HepG2 (cell line): ENCODE data around the gene RABL6. TPM values are rescaled to one million over a fixed set of nuclear protein-coding genes. Genes with fewer than 3 reads are reported as not detected.

ENCODE experiments used
- ARID2 ChIP-seq: sonication (generic); formaldehyde crosslinking; IDR thresholded peaks from 2 replicates; pipeline ENCODE4 v1.8.1; 2022; ENCODE audit warnings: mild to moderate bottlenecking, missing genetic modification reagents, borderline replicate concordance
- BCL6 ChIP-seq: IDR thresholded peaks from 2 replicates; pipeline ENCODE4 v1.6.1; 2016; ENCODE audit warnings: missing genetic modification reagents, missing compliant biosample characterization
- CREM ChIP-seq, 2 experiments: sonication (generic) in 1 of 2; formaldehyde crosslinking in 1 of 2; IDR thresholded peaks; 2 replicates each; pipeline versions ENCODE4 v1.4.0 to v1.6.1; 2016 to 2020; ENCODE audit warnings: antibody characterized with exemption in 1 of 2, mild to moderate bottlenecking in 1 of 2, missing genetic modification reagents in 1 of 2
- FOXO1 ChIP-seq: sonication (generic); formaldehyde crosslinking; IDR thresholded peaks from 2 replicates; pipeline ENCODE4 v1.4.0; 2020; ENCODE audit warnings: missing genetic modification reagents
- FUBP1 ChIP-seq: sonication (generic); formaldehyde crosslinking; IDR thresholded peaks from 2 replicates; pipeline ENCODE4 v1.5.1; 2020; ENCODE audit warnings: missing genetic modification reagents, mild to moderate bottlenecking, borderline replicate concordance
- GATA4 ChIP-seq: sonication (generic); IDR thresholded peaks from 2 replicates; pipeline ENCODE4 v1.6.1; 2016; ENCODE audit warnings: antibody characterized with exemption, low read depth, borderline replicate concordance
- HNRNPLL ChIP-seq: fragments of 200-400 bp; formaldehyde crosslinking; IDR thresholded peaks from 2 replicates; pipeline ENCODE4 v1.6.1; 2017; ENCODE audit warnings: mild to moderate bottlenecking, low read depth, low read length; ENCODE audit not compliant: poor library complexity, severe bottlenecking
- JARID2 ChIP-seq: sonication (generic); formaldehyde crosslinking; IDR thresholded peaks from 2 replicates; pipeline ENCODE4 v1.8.1; 2023; ENCODE audit warnings: missing genetic modification reagents, inconsistent platforms; ENCODE audit not compliant: insufficient replicate concordance
- NFKBIZ ChIP-seq: IDR thresholded peaks from 2 replicates; pipeline ENCODE4 v1.6.1; 2018; ENCODE audit warnings: missing genetic modification reagents, missing compliant biosample characterization
- POGZ ChIP-seq: sonication (generic); formaldehyde crosslinking; IDR thresholded peaks from 2 replicates; pipeline ENCODE4 v1.4.0; 2020; ENCODE audit warnings: mild to moderate bottlenecking, missing genetic modification reagents
- SPEN ChIP-seq: sonication (generic); formaldehyde crosslinking; IDR thresholded peaks from 2 replicates; pipeline ENCODE4 v1.5.1; 2020; ENCODE audit warnings: low read depth, mild to moderate bottlenecking, missing genetic modification reagents
- TARDBP ChIP-seq: sonication (generic); formaldehyde crosslinking; IDR thresholded peaks from 2 replicates; pipeline ENCODE4 v1.8.0; 2022; ENCODE audit warnings: mild to moderate bottlenecking, missing genetic modification reagents
- ZBTB3 ChIP-seq: sonication (generic); formaldehyde crosslinking; IDR thresholded peaks from 2 replicates; pipeline ENCODE4 v1.4.0; 2020; ENCODE audit warnings: low read depth, mild to moderate bottlenecking, moderate library complexity, missing genetic modification reagents, borderline replicate concordance
- ZNF329 ChIP-seq: sonication (generic); formaldehyde crosslinking; IDR thresholded peaks from 2 replicates; pipeline ENCODE4 v1.9.0; 2021; ENCODE audit warnings: low read depth, mild to moderate bottlenecking, missing genetic modification reagents
- ZNF713 ChIP-seq: sonication (generic); formaldehyde crosslinking; IDR thresholded peaks from 2 replicates; pipeline ENCODE4 v1.4.0; 2020; ENCODE audit warnings: mild to moderate bottlenecking, missing genetic modification reagents
- polyA plus RNA-seq, 8 experiments: library from polyadenylated mRNA; depleted of rRNA in 3 of 8; stranded (reverse) in 7 of 8; unstranded in 1 of 8; fragments of >200 nt; fragmentation: Illumina TruSeq in 4 of 8; extraction: Trizol in 4 of 8; gene quantifications; 2 replicates each; pipeline versions ENCODE4 v1.2.1 to v1.2.3, GENCODE V29; 2011 to 2016; ENCODE audit warnings: low read depth in 4 of 8, missing spikeins in 1 of 8, mixed read lengths in 1 of 8; ENCODE audit not compliant: insufficient read depth in 1 of 8
- total RNA-seq, 5 experiments: library from RNA; depleted of rRNA; stranded (reverse); fragments of >200 nt; fragmentation: Illumina TruSeq; extraction: Trizol; gene quantifications; 2 replicates each; pipeline ENCODE4 v1.2.3, GENCODE V29; 2016; ENCODE audit warnings: low read depth in 1 of 5
- TF ChIP-seq, protein P1 (sequence below): IDR thresholded peaks from 2 replicates; pipeline ENCODE4 v1.6.1; 2016
- TF ChIP-seq, protein P2 (sequence below): IDR thresholded peaks from 2 replicates; pipeline ENCODE4 v1.4.0; 2020; ENCODE audit warnings: mild to moderate bottlenecking, missing genetic modification reagents
- TF ChIP-seq, protein P3 (sequence below): sonication (generic); formaldehyde crosslinking; IDR thresholded peaks from 2 replicates; pipeline ENCODE4 v1.5.1; 2020; ENCODE audit warnings: missing genetic modification reagents, mild to moderate bottlenecking, borderline replicate concordance

Gene RABL6
- total and polyA plus RNA-seq, 2 of the 13 experiments (the other 11 are each of a cell fraction or from before 2014, with no cell fraction given), result 81.5 to 125 TPM

DNA sequence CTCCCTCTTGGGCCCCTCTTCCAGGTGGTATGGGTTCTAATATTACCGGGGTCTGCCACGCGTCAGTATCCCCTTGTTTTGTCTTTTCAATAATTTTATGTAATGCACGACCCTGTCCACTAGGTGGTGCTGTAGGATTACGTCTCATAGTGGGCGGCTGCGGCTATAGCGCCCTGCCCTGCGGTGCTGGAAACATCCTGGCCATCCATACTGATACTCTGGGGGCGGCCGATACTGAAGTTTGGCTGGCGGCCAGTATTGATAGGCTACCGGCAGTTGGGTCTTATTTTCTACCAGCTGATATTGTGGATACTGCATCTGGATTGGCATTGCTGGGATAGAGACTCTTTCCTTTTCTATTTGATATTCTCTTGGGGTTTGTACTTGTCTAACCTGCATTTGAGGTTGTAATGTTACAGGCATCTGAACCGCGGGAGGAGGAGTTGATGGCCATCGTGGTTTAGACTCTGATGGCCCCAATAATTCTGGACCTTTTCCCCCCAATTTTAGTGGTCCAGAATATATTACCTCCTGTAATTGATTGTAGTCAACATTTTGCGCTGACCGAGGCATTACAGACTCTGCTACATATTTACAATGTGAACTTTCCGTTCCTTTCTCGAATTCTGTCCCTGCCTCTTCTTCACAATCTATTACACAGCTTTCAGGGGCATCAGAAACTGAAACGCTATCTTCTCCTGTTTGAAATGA is 19.9 kb upstream of the RABL6 start (continued):
- no peak for TF ChIP-seq FUBP1 (CRISPR knock-in tag)
- TF ChIP-seq, protein P1, sequence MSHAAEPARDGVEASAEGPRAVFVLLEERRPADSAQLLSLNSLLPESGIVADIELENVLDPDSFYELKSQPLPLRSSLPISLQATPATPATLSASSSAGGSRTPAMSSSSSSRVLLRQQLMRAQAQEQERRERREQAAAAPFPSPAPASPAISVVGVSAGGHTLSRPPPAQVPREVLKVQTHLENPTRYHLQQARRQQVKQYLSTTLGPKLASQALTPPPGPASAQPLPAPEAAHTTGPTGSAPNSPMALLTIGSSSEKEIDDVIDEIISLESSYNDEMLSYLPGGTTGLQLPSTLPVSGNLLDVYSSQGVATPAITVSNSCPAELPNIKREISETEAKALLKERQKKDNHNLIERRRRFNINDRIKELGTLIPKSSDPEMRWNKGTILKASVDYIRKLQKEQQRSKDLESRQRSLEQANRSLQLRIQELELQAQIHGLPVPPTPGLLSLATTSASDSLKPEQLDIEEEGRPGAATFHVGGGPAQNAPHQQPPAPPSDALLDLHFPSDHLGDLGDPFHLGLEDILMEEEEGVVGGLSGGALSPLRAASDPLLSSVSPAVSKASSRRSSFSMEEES (CRISPR knock-in tag), result no peak
- TF ChIP-seq, protein P2, sequence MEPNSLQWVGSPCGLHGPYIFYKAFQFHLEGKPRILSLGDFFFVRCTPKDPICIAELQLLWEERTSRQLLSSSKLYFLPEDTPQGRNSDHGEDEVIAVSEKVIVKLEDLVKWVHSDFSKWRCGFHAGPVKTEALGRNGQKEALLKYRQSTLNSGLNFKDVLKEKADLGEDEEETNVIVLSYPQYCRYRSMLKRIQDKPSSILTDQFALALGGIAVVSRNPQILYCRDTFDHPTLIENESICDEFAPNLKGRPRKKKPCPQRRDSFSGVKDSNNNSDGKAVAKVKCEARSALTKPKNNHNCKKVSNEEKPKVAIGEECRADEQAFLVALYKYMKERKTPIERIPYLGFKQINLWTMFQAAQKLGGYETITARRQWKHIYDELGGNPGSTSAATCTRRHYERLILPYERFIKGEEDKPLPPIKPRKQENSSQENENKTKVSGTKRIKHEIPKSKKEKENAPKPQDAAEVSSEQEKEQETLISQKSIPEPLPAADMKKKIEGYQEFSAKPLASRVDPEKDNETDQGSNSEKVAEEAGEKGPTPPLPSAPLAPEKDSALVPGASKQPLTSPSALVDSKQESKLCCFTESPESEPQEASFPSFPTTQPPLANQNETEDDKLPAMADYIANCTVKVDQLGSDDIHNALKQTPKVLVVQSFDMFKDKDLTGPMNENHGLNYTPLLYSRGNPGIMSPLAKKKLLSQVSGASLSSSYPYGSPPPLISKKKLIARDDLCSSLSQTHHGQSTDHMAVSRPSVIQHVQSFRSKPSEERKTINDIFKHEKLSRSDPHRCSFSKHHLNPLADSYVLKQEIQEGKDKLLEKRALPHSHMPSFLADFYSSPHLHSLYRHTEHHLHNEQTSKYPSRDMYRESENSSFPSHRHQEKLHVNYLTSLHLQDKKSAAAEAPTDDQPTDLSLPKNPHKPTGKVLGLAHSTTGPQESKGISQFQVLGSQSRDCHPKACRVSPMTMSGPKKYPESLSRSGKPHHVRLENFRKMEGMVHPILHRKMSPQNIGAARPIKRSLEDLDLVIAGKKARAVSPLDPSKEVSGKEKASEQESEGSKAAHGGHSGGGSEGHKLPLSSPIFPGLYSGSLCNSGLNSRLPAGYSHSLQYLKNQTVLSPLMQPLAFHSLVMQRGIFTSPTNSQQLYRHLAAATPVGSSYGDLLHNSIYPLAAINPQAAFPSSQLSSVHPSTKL (CRISPR knock-in tag), result peak; percentile 38; the same call in 1 of the 2 replicates
- no peak for TF ChIP-seq ZNF329 (CRISPR knock-in tag)
- TF ChIP-seq, protein P3, sequence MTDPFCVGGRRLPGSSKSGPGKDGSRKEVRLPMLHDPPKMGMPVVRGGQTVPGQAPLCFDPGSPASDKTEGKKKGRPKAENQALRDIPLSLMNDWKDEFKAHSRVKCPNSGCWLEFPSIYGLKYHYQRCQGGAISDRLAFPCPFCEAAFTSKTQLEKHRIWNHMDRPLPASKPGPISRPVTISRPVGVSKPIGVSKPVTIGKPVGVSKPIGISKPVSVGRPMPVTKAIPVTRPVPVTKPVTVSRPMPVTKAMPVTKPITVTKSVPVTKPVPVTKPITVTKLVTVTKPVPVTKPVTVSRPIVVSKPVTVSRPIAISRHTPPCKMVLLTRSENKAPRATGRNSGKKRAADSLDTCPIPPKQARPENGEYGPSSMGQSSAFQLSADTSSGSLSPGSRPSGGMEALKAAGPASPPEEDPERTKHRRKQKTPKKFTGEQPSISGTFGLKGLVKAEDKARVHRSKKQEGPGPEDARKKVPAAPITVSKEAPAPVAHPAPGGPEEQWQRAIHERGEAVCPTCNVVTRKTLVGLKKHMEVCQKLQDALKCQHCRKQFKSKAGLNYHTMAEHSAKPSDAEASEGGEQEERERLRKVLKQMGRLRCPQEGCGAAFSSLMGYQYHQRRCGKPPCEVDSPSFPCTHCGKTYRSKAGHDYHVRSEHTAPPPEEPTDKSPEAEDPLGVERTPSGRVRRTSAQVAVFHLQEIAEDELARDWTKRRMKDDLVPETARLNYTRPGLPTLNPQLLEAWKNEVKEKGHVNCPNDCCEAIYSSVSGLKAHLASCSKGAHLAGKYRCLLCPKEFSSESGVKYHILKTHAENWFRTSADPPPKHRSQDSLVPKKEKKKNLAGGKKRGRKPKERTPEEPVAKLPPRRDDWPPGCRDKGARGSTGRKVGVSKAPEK (CRISPR knock-in tag), result peak; percentile 54; the same call in 1 of the 2 replicates
- TF ChIP-seq NFKBIZ (CRISPR knock-in tag), result no peak
- TF ChIP-seq JARID2 (CRISPR knock-in tag), result no peak
- no peak for TF ChIP-seq ZBTB3 (CRISPR knock-in tag)
- peak; percentile 24 for TF ChIP-seq HNRNPLL
- peak; percentile 35; the same call in 1 of the 2 replicates for TF ChIP-seq GATA4
- TF ChIP-seq TARDBP, result peak; percentile 64; the same call in 1 of the 2 replicates
- TF ChIP-seq BCL6 (CRISPR knock-in tag), result no peak
- TF ChIP-seq SPEN (CRISPR knock-in tag), result peak; percentile 66; the same call in 1 of the 2 replicates
- TF ChIP-seq ZNF713 (CRISPR knock-in tag), result no peak
- TF ChIP-seq FOXO1 (CRISPR knock-in tag), result no peak; the same call in 1 of the 2 replicates
- no peak for TF ChIP-seq CREM (IDR thresholded peaks at IDR 0.05)
- no peak for TF ChIP-seq CREM (CRISPR knock-in tag; IDR thresholded peaks at IDR 0.05)
- TF ChIP-seq POGZ, result no peak
- no peak for TF ChIP-seq ARID2
